Ishikawa (cell line): Measurements from ENCODE around the gene PPP1R12C.

Experiments
- CEBPB ChIP-seq: IDR thresholded peaks from 2 replicates; pipeline ENCODE4 v1.6.1; 2012
- CREB1 ChIP-seq: IDR thresholded peaks from 2 replicates; pipeline ENCODE4 v1.6.1; 2012; ENCODE audit warnings: low read depth
- EGR1 ChIP-seq: IDR thresholded peaks from 2 replicates; pipeline ENCODE4 v1.6.1; 2012
- EP300 ChIP-seq: IDR thresholded peaks from 2 replicates; pipeline ENCODE4 v1.6.1; 2012; ENCODE audit warnings: borderline replicate concordance
- FOXM1 ChIP-seq: IDR thresholded peaks from 2 replicates; pipeline ENCODE4 v1.6.1; 2012; ENCODE audit warnings: low read depth, borderline replicate concordance
- MAX ChIP-seq: IDR thresholded peaks from 2 replicates; pipeline ENCODE4 v1.6.1; 2012
- NFIC ChIP-seq: IDR thresholded peaks from 2 replicates; pipeline ENCODE4 v1.6.1; 2012
- RAD21 ChIP-seq: IDR thresholded peaks from 2 replicates; pipeline ENCODE4 v1.6.1; 2012; ENCODE audit warnings: low read depth
- REST ChIP-seq: IDR thresholded peaks from 2 replicates; pipeline ENCODE4 v1.6.1; 2012; ENCODE audit warnings: low read depth, mild to moderate bottlenecking
- TAF1 ChIP-seq: IDR thresholded peaks from 2 replicates; pipeline ENCODE4 v1.6.1; 2012; ENCODE audit warnings: low read depth, mild to moderate bottlenecking
- TCF12 ChIP-seq: IDR thresholded peaks from 2 replicates; pipeline ENCODE4 v1.6.1; 2012; ENCODE audit warnings: low read depth
- TEAD4 ChIP-seq: IDR thresholded peaks from 2 replicates; pipeline ENCODE4 v1.6.1; 2012
- USF1 ChIP-seq: IDR thresholded peaks from 2 replicates; pipeline ENCODE4 v1.6.1; 2012
- YY1 ChIP-seq: IDR thresholded peaks from 2 replicates; pipeline ENCODE4 v1.6.1; 2012; ENCODE audit warnings: low read depth
- ZBTB7A ChIP-seq: IDR thresholded peaks from 2 replicates; pipeline ENCODE4 v1.6.1; 2012; ENCODE audit warnings: low read depth

The PPP1R12C gene

GRCh38 chr19:55071913-55072312 is 45.5 kb downstream of the PPP1R12C start:
- TF ChIP-seq NFIC (no peak), CEBPB (no peak), TAF1 (no peak), USF1 (no peak)

- TF ChIP-seq CEBPB (no peak), EGR1 (peak; percentile 50; the same call in 1 of the 2 replicates), MAX (peak; percentile 32; the same call in 1 of the 2 replicates), YY1 (no peak), NFIC (peak; percentile 79), TCF12 (peak; percentile 65; the same call in 1 of the 2 replicates), RAD21 (0 out of 2 replicates have a peak, but pooled peaks have one; percentile 17), TAF1 (0 out of 2 replicates have a peak, but pooled peaks have one; percentile 18), USF1 (0 out of 2 replicates have a peak, but pooled peaks have one; percentile 46), TEAD4 (peak; percentile 69), ZBTB7A (0 out of 2 replicates have a peak, but pooled peaks have one; percentile 19), FOXM1 (no peak), CREB1 (no peak), EP300 (0 out of 2 replicates have a peak, but pooled peaks have one; percentile 23), REST (no peak)
Measured at GRCh38 chr19:55071129-55071502, 46.3 kb downstream of the PPP1R12C start.

- TF ChIP-seq CEBPB (no peak), RAD21 (no peak), TEAD4 (no peak), CREB1 (no peak), TCF12 (no peak), FOXM1 (no peak), NFIC (no peak), ZBTB7A (no peak)
Measured at GRCh38 chr19:55070466-55071128, 46.8 kb downstream of the PPP1R12C start.

- TF ChIP-seq MAX, result no peak
- no peak for TF ChIP-seq RAD21
- TF ChIP-seq CREB1, result no peak
- no peak for TF ChIP-seq EGR1
- no peak for TF ChIP-seq CEBPB
- TF ChIP-seq REST, result no peak
- no peak for TF ChIP-seq YY1
- TF ChIP-seq TEAD4, result no peak
- no peak for TF ChIP-seq FOXM1
- TF ChIP-seq TCF12, result no peak
- no peak for TF ChIP-seq USF1
- no peak; the same call in 1 of the 2 replicates for TF ChIP-seq EP300
- no peak for TF ChIP-seq NFIC
- TF ChIP-seq TAF1, result no peak
- no peak for TF ChIP-seq ZBTB7A
Measured at GRCh38 chr19:55069865-55070197, 47.6 kb downstream of the PPP1R12C start.

- TF ChIP-seq CREB1, result 0 out of 2 replicates have a peak, but pooled peaks have one; percentile 18
- TF ChIP-seq TCF12, result no peak; the same call in 1 of the 2 replicates
- TF ChIP-seq MAX, result peak; percentile 22; the same call in 1 of the 2 replicates
- TF ChIP-seq EGR1, result no peak
- TF ChIP-seq CEBPB, result no peak
- no peak for TF ChIP-seq FOXM1
- TF ChIP-seq YY1, result 0 out of 2 replicates have a peak, but pooled peaks have one; percentile 16
- TF ChIP-seq EP300, result peak; percentile 45; the same call in 1 of the 2 replicates
- TF ChIP-seq ZBTB7A, result no peak
- TF ChIP-seq TEAD4, result peak; percentile 64
- no peak for TF ChIP-seq RAD21
- no peak for TF ChIP-seq TAF1
- no peak for TF ChIP-seq REST
- 0 out of 2 replicates have a peak, but pooled peaks have one; percentile 9 for TF ChIP-seq USF1
- TF ChIP-seq NFIC, result no peak
Measured at GRCh38 chr19:55068950-55069864, 48.2 kb downstream of the PPP1R12C start.
